Measurements from ENCODE around the gene TSPAN7.

Gene TSPAN7

GRCh38 chrX:38594434-38594833, 33.1 kb downstream of the TSPAN7 start:
- Histone ChIP-seq H3K4me1 (ENCODE audit: control insufficient read depth, insufficient read depth, low read length, unreplicated experiment) (no peaks in the 10 kb centered on the region), H3K4me3 (ENCODE audit: low read depth, low read length) (no peak overlapping the region), H3K27ac (ENCODE audit: low read depth, low read length) (no peak overlapping the region), H3K36me3 (ENCODE audit: insufficient read depth, low read length) (no peaks in the 10 kb centered on the region), H3K27me3 (ENCODE audit: insufficient read depth, low read length) (no peaks in the 10 kb centered on the region; the same call in 1 of the 2 replicates), H3K79me2 (ENCODE audit: control insufficient read depth, insufficient read depth, low read length, unreplicated experiment) (no peaks in the 10 kb centered on the region), H2AFZ (ENCODE audit: low read length, unreplicated experiment) (no peak overlapping the region)

- H3K79me2 ChIP-seq (ENCODE audit: control insufficient read depth, insufficient read depth, low read length, unreplicated experiment): no peaks in the 10 kb centered on the region
- no peaks in the 10 kb centered on the region for H3K36me3 ChIP-seq (ENCODE audit: insufficient read depth, low read length)
- H3K27ac ChIP-seq (ENCODE audit: low read depth, low read length): no peak overlapping the region
- H2AFZ ChIP-seq (ENCODE audit: low read length, unreplicated experiment): no peak overlapping the region
- H3K27me3 ChIP-seq (ENCODE audit: insufficient read depth, low read length): no peaks in the 10 kb centered on the region; the same call in 1 of the 2 replicates
- no peak overlapping the region for H3K4me3 ChIP-seq (ENCODE audit: low read depth, low read length)
- no peaks in the 10 kb centered on the region for H3K4me1 ChIP-seq (ENCODE audit: control insufficient read depth, insufficient read depth, low read length, unreplicated experiment)
These were observed 34.5 kb downstream of the TSPAN7 start for GRCh38 chrX:38595801-38596200.

GRCh38 chrX:38596939-38597338, 35.6 kb downstream of the TSPAN7 start:
- no peak overlapping the region for H2AFZ ChIP-seq (ENCODE audit: low read length, unreplicated experiment)
- H3K4me3 ChIP-seq (ENCODE audit: low read depth, low read length): no peak overlapping the region
- no peaks in the 10 kb centered on the region for H3K36me3 ChIP-seq (ENCODE audit: insufficient read depth, low read length)
- no peaks in the 10 kb centered on the region for H3K79me2 ChIP-seq (ENCODE audit: control insufficient read depth, insufficient read depth, low read length, unreplicated experiment)
- H3K27me3 ChIP-seq (ENCODE audit: insufficient read depth, low read length): no peaks in the 10 kb centered on the region; the same call in 1 of the 2 replicates
- H3K27ac ChIP-seq (ENCODE audit: low read depth, low read length): no peak overlapping the region
- H3K4me1 ChIP-seq (ENCODE audit: control insufficient read depth, insufficient read depth, low read length, unreplicated experiment): no peaks in the 10 kb centered on the region

GRCh38 chrX:38599796-38600755, 38.7 kb downstream of the TSPAN7 start:
- H3K36me3 ChIP-seq (ENCODE audit: insufficient read depth, low read length): no peaks in the 10 kb centered on the region
- no peak overlapping the region for H3K27ac ChIP-seq (ENCODE audit: low read depth, low read length)
- H3K27me3 ChIP-seq (ENCODE audit: insufficient read depth, low read length): peaks cover 4% of the 10 kb centered on the region; the same call in 1 of the 2 replicates
- H3K4me3 ChIP-seq (ENCODE audit: low read depth, low read length): no peak overlapping the region
- H3K79me2 ChIP-seq (ENCODE audit: control insufficient read depth, insufficient read depth, low read length, unreplicated experiment): no peaks in the 10 kb centered on the region
- H3K4me1 ChIP-seq (ENCODE audit: control insufficient read depth, insufficient read depth, low read length, unreplicated experiment): no peaks in the 10 kb centered on the region
- no peak overlapping the region for H2AFZ ChIP-seq (ENCODE audit: low read length, unreplicated experiment)

- Histone ChIP-seq H3K27ac (ENCODE audit: low read depth, low read length) (no peak overlapping the region), H2AFZ (ENCODE audit: low read length, unreplicated experiment) (no peak overlapping the region), H3K4me1 (ENCODE audit: control insufficient read depth, insufficient read depth, low read length, unreplicated experiment) (no peaks in the 10 kb centered on the region), H3K27me3 (ENCODE audit: insufficient read depth, low read length) (peaks cover 4% of the 10 kb centered on the region), H3K79me2 (ENCODE audit: control insufficient read depth, insufficient read depth, low read length, unreplicated experiment) (no peaks in the 10 kb centered on the region), H3K4me3 (ENCODE audit: low read depth, low read length) (no peak overlapping the region), H3K36me3 (ENCODE audit: insufficient read depth, low read length) (no peaks in the 10 kb centered on the region)
These were observed 40.5 kb downstream of the TSPAN7 start for GRCh38 chrX:38601866-38602265.

GRCh38 chrX:38606821-38607220, 45.5 kb downstream of the TSPAN7 start:
- Histone ChIP-seq H3K27ac (ENCODE audit: low read depth, low read length) (no peak overlapping the region), H3K4me1 (ENCODE audit: control insufficient read depth, insufficient read depth, low read length, unreplicated experiment) (no peaks in the 10 kb centered on the region), H3K27me3 (ENCODE audit: insufficient read depth, low read length) (peaks cover 4% of the 10 kb centered on the region), H3K36me3 (ENCODE audit: insufficient read depth, low read length) (no peaks in the 10 kb centered on the region), H3K4me3 (ENCODE audit: low read depth, low read length) (no peak overlapping the region), H3K79me2 (ENCODE audit: control insufficient read depth, insufficient read depth, low read length, unreplicated experiment) (no peaks in the 10 kb centered on the region), H2AFZ (ENCODE audit: low read length, unreplicated experiment) (no peak overlapping the region)

- no peaks in the 10 kb centered on the region for H3K79me2 ChIP-seq (ENCODE audit: control insufficient read depth, insufficient read depth, low read length, unreplicated experiment)
- no peak overlapping the region for H3K4me3 ChIP-seq (ENCODE audit: low read depth, low read length)
- H3K4me1 ChIP-seq (ENCODE audit: control insufficient read depth, insufficient read depth, low read length, unreplicated experiment): no peaks in the 10 kb centered on the region
- H3K27ac ChIP-seq (ENCODE audit: low read depth, low read length): no peak overlapping the region
- H3K27me3 ChIP-seq (ENCODE audit: insufficient read depth, low read length): no peaks in the 10 kb centered on the region; the same call in 1 of the 2 replicates
- H3K36me3 ChIP-seq (ENCODE audit: insufficient read depth, low read length): no peaks in the 10 kb centered on the region
- H2AFZ ChIP-seq (ENCODE audit: low read length, unreplicated experiment): no peak overlapping the region
These were observed 46.6 kb downstream of the TSPAN7 start for GRCh38 chrX:38607976-38608375.

GRCh38 chrX:38610849-38611248, 49.5 kb downstream of the TSPAN7 start:
- Histone ChIP-seq H3K79me2 (ENCODE audit: control insufficient read depth, insufficient read depth, low read length, unreplicated experiment) (no peaks in the 10 kb centered on the region), H3K4me1 (ENCODE audit: control insufficient read depth, insufficient read depth, low read length, unreplicated experiment) (no peaks in the 10 kb centered on the region), H2AFZ (ENCODE audit: low read length, unreplicated experiment) (no peak overlapping the region), H3K27ac (ENCODE audit: low read depth, low read length) (no peak overlapping the region), H3K4me3 (ENCODE audit: low read depth, low read length) (no peak overlapping the region), H3K36me3 (ENCODE audit: insufficient read depth, low read length) (no peaks in the 10 kb centered on the region), H3K27me3 (ENCODE audit: insufficient read depth, low read length) (peaks cover 3% of the 10 kb centered on the region; the same call in 1 of the 2 replicates)

- Histone ChIP-seq H3K27me3 (ENCODE audit: insufficient read depth, low read length) (0 out of 2 replicates have a peak, but pooled peaks cover 13% of the 10 kb centered on the region), H3K4me3 (ENCODE audit: low read depth, low read length) (no peak overlapping the region), H3K4me1 (ENCODE audit: control insufficient read depth, insufficient read depth, low read length, unreplicated experiment) (no peaks in the 10 kb centered on the region), H3K27ac (ENCODE audit: low read depth, low read length) (no peak overlapping the region), H3K79me2 (ENCODE audit: control insufficient read depth, insufficient read depth, low read length, unreplicated experiment) (no peaks in the 10 kb centered on the region), H2AFZ (ENCODE audit: low read length, unreplicated experiment) (no peak overlapping the region), H3K36me3 (ENCODE audit: insufficient read depth, low read length) (no peaks in the 10 kb centered on the region)
These were observed 50.9 kb downstream of the TSPAN7 start for GRCh38 chrX:38612281-38612680.

GRCh38 chrX:38614485-38614884, 53.1 kb downstream of the TSPAN7 start:
- Histone ChIP-seq H3K4me1 (ENCODE audit: control insufficient read depth, insufficient read depth, low read length, unreplicated experiment) (no peaks in the 10 kb centered on the region), H2AFZ (ENCODE audit: low read length, unreplicated experiment) (no peak overlapping the region), H3K27me3 (ENCODE audit: insufficient read depth, low read length) (0 out of 2 replicates have a peak, but pooled peaks cover 18% of the 10 kb centered on the region), H3K79me2 (ENCODE audit: control insufficient read depth, insufficient read depth, low read length, unreplicated experiment) (no peaks in the 10 kb centered on the region), H3K27ac (ENCODE audit: low read depth, low read length) (no peak overlapping the region), H3K4me3 (ENCODE audit: low read depth, low read length) (no peak overlapping the region), H3K36me3 (ENCODE audit: insufficient read depth, low read length) (no peaks in the 10 kb centered on the region)

GRCh38 chrX:38616904-38617303, 55.6 kb downstream of the TSPAN7 start:
- Histone ChIP-seq H3K27me3 (ENCODE audit: insufficient read depth, low read length) (0 out of 2 replicates have a peak, but pooled peaks cover 27% of the 10 kb centered on the region), H3K27ac (ENCODE audit: low read depth, low read length) (no peak overlapping the region), H3K4me1 (ENCODE audit: control insufficient read depth, insufficient read depth, low read length, unreplicated experiment) (no peaks in the 10 kb centered on the region), H3K4me3 (ENCODE audit: low read depth, low read length) (no peak overlapping the region), H3K36me3 (ENCODE audit: insufficient read depth, low read length) (no peaks in the 10 kb centered on the region), H2AFZ (ENCODE audit: low read length, unreplicated experiment) (no peak overlapping the region), H3K79me2 (ENCODE audit: control insufficient read depth, insufficient read depth, low read length, unreplicated experiment) (no peaks in the 10 kb centered on the region)

Data from ACC112 (cell line).